Measurements from ENCODE around the gene ITGAL. TPM values are rescaled to one million over a fixed set of nuclear protein-coding genes. Genes with fewer than 3 reads are reported as not detected.
"Not testable (repeated sequence)": the region's sequence is repeated elsewhere in the genome, so short reads cannot be mapped to it uniquely, and the experiment has no call there.

ITGAL gene
- total and polyA plus RNA-seq, 4 donors, result 4.3 to 11.8 (median 6.9) TPM

DNA sequence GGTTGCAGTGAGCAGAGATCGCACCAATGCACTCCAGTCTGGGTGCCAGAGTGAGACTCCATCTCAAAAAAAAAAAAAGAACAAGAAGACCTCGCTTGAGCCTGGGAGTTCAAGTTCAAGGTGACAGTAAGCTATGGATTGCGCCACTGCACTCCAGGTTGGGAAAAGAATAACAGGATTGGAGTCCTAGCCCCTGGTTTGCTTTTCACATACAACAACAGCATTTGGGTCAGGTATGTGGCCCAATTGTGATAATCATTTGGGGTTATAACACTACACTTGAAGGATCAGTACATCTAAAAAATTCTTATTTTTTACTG lies 23.5 kb upstream of the ITGAL start:
- H3K9ac ChIP-seq (ENCODE audit: low read depth in 1 of 2, low read length in 2 of 2), result no peak overlapping the region
- H3K27ac ChIP-seq (ENCODE audit: low read depth in 1 of 2, low read length in 2 of 2), result no peak overlapping the region
- TF ChIP-seq, protein P1, sequence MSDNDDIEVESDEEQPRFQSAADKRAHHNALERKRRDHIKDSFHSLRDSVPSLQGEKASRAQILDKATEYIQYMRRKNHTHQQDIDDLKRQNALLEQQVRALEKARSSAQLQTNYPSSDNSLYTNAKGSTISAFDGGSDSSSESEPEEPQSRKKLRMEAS (IDR thresholded peaks at IDR 0.05), result no peak
- TF ChIP-seq HNF4A (conservative IDR thresholded peaks at IDR 0.05), result no peak
- TF ChIP-seq, protein P2, sequence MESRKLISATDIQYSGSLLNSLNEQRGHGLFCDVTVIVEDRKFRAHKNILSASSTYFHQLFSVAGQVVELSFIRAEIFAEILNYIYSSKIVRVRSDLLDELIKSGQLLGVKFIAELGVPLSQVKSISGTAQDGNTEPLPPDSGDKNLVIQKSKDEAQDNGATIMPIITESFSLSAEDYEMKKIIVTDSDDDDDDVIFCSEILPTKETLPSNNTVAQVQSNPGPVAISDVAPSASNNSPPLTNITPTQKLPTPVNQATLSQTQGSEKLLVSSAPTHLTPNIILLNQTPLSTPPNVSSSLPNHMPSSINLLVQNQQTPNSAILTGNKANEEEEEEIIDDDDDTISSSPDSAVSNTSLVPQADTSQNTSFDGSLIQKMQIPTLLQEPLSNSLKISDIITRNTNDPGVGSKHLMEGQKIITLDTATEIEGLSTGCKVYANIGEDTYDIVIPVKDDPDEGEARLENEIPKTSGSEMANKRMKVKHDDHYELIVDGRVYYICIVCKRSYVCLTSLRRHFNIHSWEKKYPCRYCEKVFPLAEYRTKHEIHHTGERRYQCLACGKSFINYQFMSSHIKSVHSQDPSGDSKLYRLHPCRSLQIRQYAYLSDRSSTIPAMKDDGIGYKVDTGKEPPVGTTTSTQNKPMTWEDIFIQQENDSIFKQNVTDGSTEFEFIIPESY (IDR thresholded peaks at IDR 0.05), result no peak
- TF ChIP-seq FOXA2 (IDR thresholded peaks at IDR 0.05), result no peak
- TF ChIP-seq JUND (IDR thresholded peaks at IDR 0.05), result no peak
- no peak for TF ChIP-seq TAF1 (conservative IDR thresholded peaks at IDR 0.05)
- H3K4me3 ChIP-seq (ENCODE audit: low read depth in 1 of 3, low read length in 3 of 3), result no peak overlapping the region
- peaks cover 2 to 21% (median 13%) of the 10 kb centered on the region in 4 donors for H3K4me1 ChIP-seq (ENCODE audit: control insufficient read depth in 4 of 4, insufficient read depth in 4 of 4, low read length in 3 of 4)
- DNase-seq (ENCODE audit: low spot score), result no peak
- WGBS, result 78% methylated on average over 3 of the region's 3 CpGs
- H3K36me3 ChIP-seq (ENCODE audit: control insufficient read depth in 4 of 4, insufficient read depth in 3 of 4, low read depth in 1 of 4, low read length in 3 of 4), result no peaks in the 10 kb centered on the region
- H3K27me3 ChIP-seq (ENCODE audit: control insufficient read depth in 4 of 4, insufficient read depth in 4 of 4, low read length in 3 of 4), result no peaks in the 10 kb centered on the region
- no peaks in the 10 kb centered on the region for H3K9me3 ChIP-seq (ENCODE audit: control insufficient read depth in 4 of 4, low read length in 3 of 4)

DNA sequence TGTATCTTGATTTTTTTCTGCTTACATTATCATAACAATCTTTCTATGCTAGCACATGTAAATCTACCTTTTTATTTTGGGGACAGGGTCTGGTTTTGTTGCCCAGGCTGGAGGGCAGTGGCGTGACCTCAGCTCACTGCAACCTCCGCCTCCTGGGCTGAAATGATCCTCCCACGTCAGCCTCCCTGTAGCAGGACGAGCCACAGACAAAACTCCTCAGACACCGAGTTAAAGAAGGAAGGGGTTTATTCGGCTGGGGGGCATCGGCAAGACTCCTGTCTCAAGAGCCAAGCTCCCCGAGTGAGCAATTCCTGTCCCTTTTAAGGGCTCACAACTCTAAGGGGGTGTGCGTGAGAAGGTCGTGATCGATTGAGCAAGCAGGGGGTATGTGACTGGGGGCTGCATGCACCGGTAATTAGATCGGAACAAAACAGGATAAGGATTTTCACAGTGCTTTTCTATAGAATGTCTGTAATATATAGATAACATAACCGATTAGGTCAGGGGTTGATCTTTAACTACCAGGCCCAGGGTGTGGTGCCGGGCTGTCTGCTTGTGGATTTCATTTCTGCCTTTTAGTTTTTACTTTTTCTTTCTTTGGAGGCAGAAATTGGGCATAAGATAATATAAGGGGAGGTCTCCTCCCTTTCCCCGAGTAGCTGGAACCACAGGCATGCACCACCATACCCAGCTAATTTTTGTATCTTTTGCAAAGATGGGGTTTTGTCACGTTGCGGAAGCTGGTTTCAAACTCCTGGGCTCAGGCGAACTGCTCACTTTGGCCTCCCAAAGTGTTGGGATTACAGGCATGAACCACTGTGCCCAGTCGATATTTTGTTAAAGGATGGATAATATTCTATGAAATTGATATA lies 19.6 kb upstream of the ITGAL start:
- H3K9ac ChIP-seq (ENCODE audit: low read depth in 1 of 2, low read length in 2 of 2); H3K4me3 ChIP-seq (ENCODE audit: low read depth in 1 of 3, low read length in 3 of 3); H3K9me3 ChIP-seq (ENCODE audit: control insufficient read depth in 4 of 4, low read length in 3 of 4); DNase-seq (ENCODE audit: low spot score); H3K36me3 ChIP-seq (ENCODE audit: control insufficient read depth in 4 of 4, insufficient read depth in 3 of 4, low read depth in 1 of 4, low read length in 3 of 4); H3K27me3 ChIP-seq (ENCODE audit: control insufficient read depth in 4 of 4, insufficient read depth in 4 of 4, low read length in 3 of 4); H3K27ac ChIP-seq (ENCODE audit: low read depth in 1 of 2, low read length in 2 of 2): not testable (repeated sequence)
- WGBS, result 78% methylated on average over 20 of the region's 20 CpGs
- H3K4me1 ChIP-seq (ENCODE audit: control insufficient read depth in 4 of 4, insufficient read depth in 4 of 4, low read length in 3 of 4), result peaks cover 2 to 12% (median 5%) of the 10 kb centered on the region in 4 donors

DNA sequence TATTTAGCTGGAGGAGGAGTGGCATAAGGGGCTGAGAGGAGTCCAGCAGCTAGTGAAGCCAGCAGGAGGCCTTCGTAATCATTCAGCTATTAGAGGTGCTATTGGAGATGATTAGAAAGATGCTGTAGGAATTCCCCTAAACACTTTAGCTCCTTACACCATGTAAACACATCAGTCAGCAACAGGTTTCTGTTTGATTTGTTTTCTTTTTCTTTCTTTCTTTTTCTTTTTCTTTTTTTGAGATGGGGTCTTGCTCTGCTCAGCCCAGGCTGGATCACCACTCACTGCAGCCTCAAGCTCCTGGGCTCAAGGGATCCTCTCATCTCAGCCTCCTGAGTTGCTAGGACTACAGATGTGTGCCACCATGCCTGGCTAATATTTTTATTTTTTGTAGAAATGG lies 16.2 kb upstream of the ITGAL start:
- Histone ChIP-seq H3K27ac (ENCODE audit: low read depth in 1 of 2, low read length in 2 of 2) (no peak overlapping the region), H3K9me3 (ENCODE audit: control insufficient read depth in 4 of 4, low read length in 3 of 4) (no peaks in the 10 kb centered on the region), H3K36me3 (ENCODE audit: control insufficient read depth in 4 of 4, insufficient read depth in 3 of 4, low read depth in 1 of 4, low read length in 3 of 4) (no peaks in the 10 kb centered on the region), H3K4me3 (ENCODE audit: low read depth in 1 of 3, low read length in 3 of 3) (no peak overlapping the region), H3K9ac (ENCODE audit: low read depth in 1 of 2, low read length in 2 of 2) (no peak overlapping the region), H3K4me1 (ENCODE audit: control insufficient read depth in 4 of 4, insufficient read depth in 4 of 4, low read length in 3 of 4) (peaks cover 0 to 9% (median 0%) of the 10 kb centered on the region in 4 donors), H3K27me3 (ENCODE audit: control insufficient read depth in 4 of 4, insufficient read depth in 4 of 4, low read length in 3 of 4) (no peaks in the 10 kb centered on the region)
- 88% methylated on average over 1 of the region's 1 CpG for WGBS
- no peak for DNase-seq (ENCODE audit: low spot score)
- TF ChIP-seq, protein P3, sequence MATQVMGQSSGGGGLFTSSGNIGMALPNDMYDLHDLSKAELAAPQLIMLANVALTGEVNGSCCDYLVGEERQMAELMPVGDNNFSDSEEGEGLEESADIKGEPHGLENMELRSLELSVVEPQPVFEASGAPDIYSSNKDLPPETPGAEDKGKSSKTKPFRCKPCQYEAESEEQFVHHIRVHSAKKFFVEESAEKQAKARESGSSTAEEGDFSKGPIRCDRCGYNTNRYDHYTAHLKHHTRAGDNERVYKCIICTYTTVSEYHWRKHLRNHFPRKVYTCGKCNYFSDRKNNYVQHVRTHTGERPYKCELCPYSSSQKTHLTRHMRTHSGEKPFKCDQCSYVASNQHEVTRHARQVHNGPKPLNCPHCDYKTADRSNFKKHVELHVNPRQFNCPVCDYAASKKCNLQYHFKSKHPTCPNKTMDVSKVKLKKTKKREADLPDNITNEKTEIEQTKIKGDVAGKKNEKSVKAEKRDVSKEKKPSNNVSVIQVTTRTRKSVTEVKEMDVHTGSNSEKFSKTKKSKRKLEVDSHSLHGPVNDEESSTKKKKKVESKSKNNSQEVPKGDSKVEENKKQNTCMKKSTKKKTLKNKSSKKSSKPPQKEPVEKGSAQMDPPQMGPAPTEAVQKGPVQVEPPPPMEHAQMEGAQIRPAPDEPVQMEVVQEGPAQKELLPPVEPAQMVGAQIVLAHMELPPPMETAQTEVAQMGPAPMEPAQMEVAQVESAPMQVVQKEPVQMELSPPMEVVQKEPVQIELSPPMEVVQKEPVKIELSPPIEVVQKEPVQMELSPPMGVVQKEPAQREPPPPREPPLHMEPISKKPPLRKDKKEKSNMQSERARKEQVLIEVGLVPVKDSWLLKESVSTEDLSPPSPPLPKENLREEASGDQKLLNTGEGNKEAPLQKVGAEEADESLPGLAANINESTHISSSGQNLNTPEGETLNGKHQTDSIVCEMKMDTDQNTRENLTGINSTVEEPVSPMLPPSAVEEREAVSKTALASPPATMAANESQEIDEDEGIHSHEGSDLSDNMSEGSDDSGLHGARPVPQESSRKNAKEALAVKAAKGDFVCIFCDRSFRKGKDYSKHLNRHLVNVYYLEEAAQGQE (IDR thresholded peaks at IDR 0.05), result no peak
- TF ChIP-seq FOXA1 (IDR thresholded peaks at IDR 0.05) (no peak), TAF1 (conservative IDR thresholded peaks at IDR 0.05) (no peak), HNF4A (conservative IDR thresholded peaks at IDR 0.05) (no peak), NR2F2 (IDR thresholded peaks at IDR 0.05) (no peak), GABPA (IDR thresholded peaks at IDR 0.05 in 1 of 2, conservative IDR thresholded peaks at IDR 0.05 in 1 of 2) (no peak), YY1 (IDR thresholded peaks at IDR 0.05) (no peak), EGR1 (IDR thresholded peaks at IDR 0.05; ENCODE audit: low read depth in 2 of 2) (no peak), RAD21 (IDR thresholded peaks at IDR 0.05) (no peak), FOXA2 (IDR thresholded peaks at IDR 0.05) (no peak), SP1 (IDR thresholded peaks at IDR 0.05) (no peak), HNF4G (IDR thresholded peaks at IDR 0.05) (no peak), RXRA (IDR thresholded peaks at IDR 0.05) (no peak)
- TF ChIP-seq, protein P4, sequence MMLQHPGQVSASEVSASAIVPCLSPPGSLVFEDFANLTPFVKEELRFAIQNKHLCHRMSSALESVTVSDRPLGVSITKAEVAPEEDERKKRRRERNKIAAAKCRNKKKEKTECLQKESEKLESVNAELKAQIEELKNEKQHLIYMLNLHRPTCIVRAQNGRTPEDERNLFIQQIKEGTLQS (IDR thresholded peaks at IDR 0.05), result no peak
- TF ChIP-seq, protein P1 (IDR thresholded peaks at IDR 0.05), result no peak
- TF ChIP-seq, protein P2 (IDR thresholded peaks at IDR 0.05), result no peak
